Measurements from ENCODE around the gene SRRM5. TPM values are rescaled to one million over a fixed set of nuclear protein-coding genes. Genes with fewer than 3 reads are reported as not detected.
"Not testable (repeated sequence)": the region's sequence is repeated elsewhere in the genome, so short reads cannot be mapped to it uniquely, and the experiment has no call there.

SRRM5 gene
- total and polyA plus RNA-seq, 4 donors, result 0.10 to 2.5 (median 0.69) TPM

GRCh38 chr19:43643326-43643725, 31.4 kb downstream of the SRRM5 start:
- Histone ChIP-seq H3K4me1 (ENCODE audit: control insufficient read depth, insufficient read depth, low read length) (peaks cover 18% of the 10 kb centered on the region), H3K9me3 (ENCODE audit: control insufficient read depth, insufficient read depth, low read length) (no peaks in the 10 kb centered on the region), H3K36me3 (ENCODE audit: control insufficient read depth, insufficient read depth, low read length) (no peaks in the 10 kb centered on the region), H3K4me3 (ENCODE audit: low read depth, low read length) (no peak overlapping the region), H3K27ac (ENCODE audit: low read depth, low read length) (no peak overlapping the region), H3K27me3 (ENCODE audit: control insufficient read depth, insufficient read depth, low read length) (no peaks in the 10 kb centered on the region)
- WGBS (ENCODE audit: insufficient coverage), result no CpG with 5 or more reads among the region's 3 CpGs
- DNase-seq (ENCODE audit: low read depth in 4 of 6, low spot score in 6 of 6), result no peak

- peaks cover 10% of the 10 kb centered on the region for H3K4me1 ChIP-seq (ENCODE audit: control insufficient read depth, insufficient read depth, low read length)
- no peak overlapping the region for H3K27ac ChIP-seq (ENCODE audit: low read depth, low read length)
- no peak for DNase-seq (ENCODE audit: low read depth in 4 of 6, low spot score in 6 of 6)
- peaks cover 3% of the 10 kb centered on the region for H3K36me3 ChIP-seq (ENCODE audit: control insufficient read depth, insufficient read depth, low read length)
- no peak overlapping the region for H3K4me3 ChIP-seq (ENCODE audit: low read depth, low read length)
- 84% methylated on average over 8 of the region's 13 CpGs for WGBS (ENCODE audit: insufficient coverage)
- no peaks in the 10 kb centered on the region for H3K27me3 ChIP-seq (ENCODE audit: control insufficient read depth, insufficient read depth, low read length)
- H3K9me3 ChIP-seq (ENCODE audit: control insufficient read depth, insufficient read depth, low read length), result no peaks in the 10 kb centered on the region
These were observed 32.3 kb downstream of the SRRM5 start for GRCh38 chr19:43644181-43644580.

GRCh38 chr19:43648633-43649032, 36.7 kb downstream of the SRRM5 start:
- 96% methylated on average over 4 of the region's 6 CpGs for WGBS (ENCODE audit: insufficient coverage)
- H3K9me3 ChIP-seq (ENCODE audit: control insufficient read depth, insufficient read depth, low read length), result no peaks in the 10 kb centered on the region

GRCh38 chr19:43649514-43649913, 37.6 kb downstream of the SRRM5 start:
- Histone ChIP-seq H3K27me3 (ENCODE audit: control insufficient read depth, insufficient read depth, low read length) (no peaks in the 10 kb centered on the region), H3K4me1 (ENCODE audit: control insufficient read depth, insufficient read depth, low read length) (peaks cover 8% of the 10 kb centered on the region), H3K36me3 (ENCODE audit: control insufficient read depth, insufficient read depth, low read length) (peaks cover 3% of the 10 kb centered on the region), H3K27ac (ENCODE audit: low read depth, low read length) (no peak overlapping the region), H3K9me3 (ENCODE audit: control insufficient read depth, insufficient read depth, low read length) (no peaks in the 10 kb centered on the region), H3K4me3 (ENCODE audit: low read depth, low read length) (no peak overlapping the region)
- WGBS (ENCODE audit: insufficient coverage), result 82% methylated on average over 2 of the region's 2 CpGs
- no peak for DNase-seq (ENCODE audit: low read depth in 4 of 6, low spot score in 6 of 6)

More at GRCh38 chr19:43648633-43649032, 36.7 kb downstream of the SRRM5 start:
- no peak overlapping the region for H3K4me3 ChIP-seq (ENCODE audit: low read depth, low read length)
- no peak overlapping the region for H3K27ac ChIP-seq (ENCODE audit: low read depth, low read length)
- peaks cover 8% of the 10 kb centered on the region for H3K4me1 ChIP-seq (ENCODE audit: control insufficient read depth, insufficient read depth, low read length)
- no peak for DNase-seq (ENCODE audit: low read depth in 4 of 6, low spot score in 6 of 6)
- H3K36me3 ChIP-seq (ENCODE audit: control insufficient read depth, insufficient read depth, low read length), result peaks cover 3% of the 10 kb centered on the region
- no peaks in the 10 kb centered on the region for H3K27me3 ChIP-seq (ENCODE audit: control insufficient read depth, insufficient read depth, low read length)

GRCh38 chr19:43650276-43650675, 38.4 kb downstream of the SRRM5 start:
- H3K27ac ChIP-seq (ENCODE audit: low read depth, low read length); H3K4me1 ChIP-seq (ENCODE audit: control insufficient read depth, insufficient read depth, low read length); DNase-seq (ENCODE audit: low read depth in 4 of 6, low spot score in 6 of 6); H3K27me3 ChIP-seq (ENCODE audit: control insufficient read depth, insufficient read depth, low read length); H3K9me3 ChIP-seq (ENCODE audit: control insufficient read depth, insufficient read depth, low read length); H3K36me3 ChIP-seq (ENCODE audit: control insufficient read depth, insufficient read depth, low read length); H3K4me3 ChIP-seq (ENCODE audit: low read depth, low read length): not testable (repeated sequence)
- 90% methylated on average over 4 of the region's 7 CpGs for WGBS (ENCODE audit: insufficient coverage)

- Histone ChIP-seq H3K4me3 (ENCODE audit: low read depth, low read length) (peak overlapping the region; percentile 26), H3K27ac (ENCODE audit: low read depth, low read length) (peak overlapping the region; percentile 57), H3K36me3 (ENCODE audit: control insufficient read depth, insufficient read depth, low read length) (peaks cover 6% of the 10 kb centered on the region), H3K4me1 (ENCODE audit: control insufficient read depth, insufficient read depth, low read length) (peaks cover 8% of the 10 kb centered on the region), H3K27me3 (ENCODE audit: control insufficient read depth, insufficient read depth, low read length) (no peaks in the 10 kb centered on the region), H3K9me3 (ENCODE audit: control insufficient read depth, insufficient read depth, low read length) (no peaks in the 10 kb centered on the region)
- 69% methylated on average over 10 of the region's 14 CpGs for WGBS (ENCODE audit: insufficient coverage)
- peak in 4 of 6 donors; percentile 53 to 85 (median 70) for DNase-seq (ENCODE audit: low read depth in 4 of 6, low spot score in 6 of 6)
These were observed 40.1 kb downstream of the SRRM5 start for GRCh38 chr19:43651758-43652545.

GRCh38 chr19:43652546-43652874, 40.6 kb downstream of the SRRM5 start:
- DNase-seq (ENCODE audit: low read depth in 4 of 6, low spot score in 6 of 6), result no peak
- H3K9me3 ChIP-seq (ENCODE audit: control insufficient read depth, insufficient read depth, low read length), result no peaks in the 10 kb centered on the region
- H3K4me1 ChIP-seq (ENCODE audit: control insufficient read depth, insufficient read depth, low read length), result peaks cover 8% of the 10 kb centered on the region
- H3K4me3 ChIP-seq (ENCODE audit: low read depth, low read length), result no peak overlapping the region
- 94% methylated on average over 3 of the region's 5 CpGs for WGBS (ENCODE audit: insufficient coverage)
- H3K27ac ChIP-seq (ENCODE audit: low read depth, low read length), result no peak overlapping the region
- H3K27me3 ChIP-seq (ENCODE audit: control insufficient read depth, insufficient read depth, low read length), result no peaks in the 10 kb centered on the region
- H3K36me3 ChIP-seq (ENCODE audit: control insufficient read depth, insufficient read depth, low read length), result peaks cover 6% of the 10 kb centered on the region

- WGBS (ENCODE audit: insufficient coverage), result 100% methylated on average over 1 of the region's 6 CpGs
- Histone ChIP-seq H3K27me3 (ENCODE audit: control insufficient read depth, insufficient read depth, low read length) (no peaks in the 10 kb centered on the region), H3K9me3 (ENCODE audit: control insufficient read depth, insufficient read depth, low read length) (peaks cover 3% of the 10 kb centered on the region), H3K4me1 (ENCODE audit: control insufficient read depth, insufficient read depth, low read length) (peaks cover 13% of the 10 kb centered on the region), H3K4me3 (ENCODE audit: low read depth, low read length) (no peak overlapping the region), H3K27ac (ENCODE audit: low read depth, low read length) (no peak overlapping the region), H3K36me3 (ENCODE audit: control insufficient read depth, insufficient read depth, low read length) (peaks cover 3% of the 10 kb centered on the region)
- no peak for DNase-seq (ENCODE audit: low read depth in 4 of 6, low spot score in 6 of 6)
These were observed 44.5 kb downstream of the SRRM5 start for GRCh38 chr19:43656436-43656835.

GRCh38 chr19:43658001-43658400, 46.1 kb downstream of the SRRM5 start:
- H3K27ac ChIP-seq (ENCODE audit: low read depth, low read length), result no peak overlapping the region
- no peaks in the 10 kb centered on the region for H3K27me3 ChIP-seq (ENCODE audit: control insufficient read depth, insufficient read depth, low read length)
- DNase-seq (ENCODE audit: low read depth in 4 of 6, low spot score in 6 of 6), result no peak
- WGBS (ENCODE audit: insufficient coverage), result 80% methylated on average over 1 of the region's 2 CpGs
- no peak overlapping the region for H3K4me3 ChIP-seq (ENCODE audit: low read depth, low read length)
- peaks cover 3% of the 10 kb centered on the region for H3K36me3 ChIP-seq (ENCODE audit: control insufficient read depth, insufficient read depth, low read length)
- H3K9me3 ChIP-seq (ENCODE audit: control insufficient read depth, insufficient read depth, low read length), result peaks cover 3% of the 10 kb centered on the region
- peaks cover 5% of the 10 kb centered on the region for H3K4me1 ChIP-seq (ENCODE audit: control insufficient read depth, insufficient read depth, low read length)

- WGBS (ENCODE audit: insufficient coverage), result 76% methylated on average over 8 of the region's 8 CpGs
- Histone ChIP-seq H3K27ac (ENCODE audit: low read depth, low read length) (no peak overlapping the region), H3K4me3 (ENCODE audit: low read depth, low read length) (no peak overlapping the region), H3K27me3 (ENCODE audit: control insufficient read depth, insufficient read depth, low read length) (no peaks in the 10 kb centered on the region), H3K36me3 (ENCODE audit: control insufficient read depth, insufficient read depth, low read length) (peaks cover 3% of the 10 kb centered on the region), H3K4me1 (ENCODE audit: control insufficient read depth, insufficient read depth, low read length) (peaks cover 5% of the 10 kb centered on the region), H3K9me3 (ENCODE audit: control insufficient read depth, insufficient read depth, low read length) (peaks cover 3% of the 10 kb centered on the region)
- peak in 1 of 6 donors; percentile 51 for DNase-seq (ENCODE audit: low read depth in 4 of 6, low spot score in 6 of 6)
These were observed 46.6 kb downstream of the SRRM5 start for GRCh38 chr19:43658494-43658893.
